HG02763 (cell line): Measurements from ENCODE around the gene ALDH6A1.

Experiments
- ATAC-seq: cut with Tn5 transposase; IDR thresholded peaks from one replicate; pipeline ENCODE4 v1.9.1; 2021; ENCODE audit warnings: mild to moderate bottlenecking, moderate library complexity; ENCODE audit not compliant: unreplicated experiment

The ALDH6A1 gene

GRCh38 chr14:74049876-74050495, 34.3 kb downstream of the ALDH6A1 start:
- no peak for ATAC-seq

DNA sequence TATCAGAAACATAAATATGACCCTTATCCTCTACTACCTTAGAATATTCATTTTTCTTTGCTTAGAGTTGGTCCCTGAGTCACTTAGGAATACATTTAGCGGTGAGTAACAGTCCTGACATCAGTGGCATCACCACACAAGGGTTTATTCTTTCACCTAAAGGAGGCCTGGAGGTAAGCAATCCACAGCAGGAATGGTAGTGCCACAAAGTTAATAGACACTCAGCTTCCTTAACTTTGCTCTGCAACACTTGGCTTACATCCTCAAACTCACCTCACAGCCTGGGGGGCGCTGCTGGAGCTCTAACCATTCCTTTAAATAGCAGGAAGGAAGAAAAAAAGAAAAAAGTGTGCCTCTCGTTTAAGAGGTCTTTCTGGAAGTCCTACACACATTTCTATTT, 36.0 kb downstream of the ALDH6A1 start:
- no peak for ATAC-seq

DNA sequence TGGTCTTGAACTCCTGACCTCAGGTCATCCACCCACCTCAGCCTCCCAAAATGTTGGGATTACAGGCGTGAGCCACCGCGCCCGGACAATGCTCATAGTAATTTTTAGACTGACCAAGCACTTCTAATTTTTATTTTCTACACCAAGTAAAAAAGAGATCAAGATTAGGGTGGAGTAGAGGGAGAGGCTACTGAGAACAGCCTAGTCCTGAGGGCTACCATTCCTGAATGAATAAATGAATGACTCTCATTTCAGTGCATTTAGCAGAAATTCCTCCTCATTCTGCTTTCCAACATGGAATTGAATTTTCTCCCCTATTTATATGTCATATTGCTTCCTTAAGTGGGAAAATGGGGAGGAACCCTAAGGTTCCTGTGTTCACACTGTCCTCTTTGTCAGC, 38.7 kb downstream of the ALDH6A1 start:
- ATAC-seq, result no peak

DNA sequence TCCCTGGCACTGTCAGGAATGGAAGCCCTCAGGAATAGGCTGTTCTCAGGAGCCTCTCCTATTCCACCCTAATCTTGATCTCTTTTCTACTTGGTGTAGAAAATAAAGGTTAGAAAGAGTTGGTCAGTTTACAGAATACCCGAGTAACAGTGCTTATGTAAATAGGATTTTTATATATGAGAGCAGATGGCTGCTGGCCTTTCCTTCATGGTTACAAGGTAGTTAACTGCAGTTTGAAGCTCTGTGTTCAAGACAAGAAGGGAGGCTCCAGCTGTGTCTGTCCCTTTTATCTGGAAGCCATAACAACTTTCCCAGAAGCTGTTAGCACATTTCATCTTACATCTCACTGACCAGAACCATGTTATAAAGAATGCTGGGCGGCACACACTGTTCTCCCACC, 42.0 kb downstream of the ALDH6A1 start:
- no peak for ATAC-seq

DNA sequence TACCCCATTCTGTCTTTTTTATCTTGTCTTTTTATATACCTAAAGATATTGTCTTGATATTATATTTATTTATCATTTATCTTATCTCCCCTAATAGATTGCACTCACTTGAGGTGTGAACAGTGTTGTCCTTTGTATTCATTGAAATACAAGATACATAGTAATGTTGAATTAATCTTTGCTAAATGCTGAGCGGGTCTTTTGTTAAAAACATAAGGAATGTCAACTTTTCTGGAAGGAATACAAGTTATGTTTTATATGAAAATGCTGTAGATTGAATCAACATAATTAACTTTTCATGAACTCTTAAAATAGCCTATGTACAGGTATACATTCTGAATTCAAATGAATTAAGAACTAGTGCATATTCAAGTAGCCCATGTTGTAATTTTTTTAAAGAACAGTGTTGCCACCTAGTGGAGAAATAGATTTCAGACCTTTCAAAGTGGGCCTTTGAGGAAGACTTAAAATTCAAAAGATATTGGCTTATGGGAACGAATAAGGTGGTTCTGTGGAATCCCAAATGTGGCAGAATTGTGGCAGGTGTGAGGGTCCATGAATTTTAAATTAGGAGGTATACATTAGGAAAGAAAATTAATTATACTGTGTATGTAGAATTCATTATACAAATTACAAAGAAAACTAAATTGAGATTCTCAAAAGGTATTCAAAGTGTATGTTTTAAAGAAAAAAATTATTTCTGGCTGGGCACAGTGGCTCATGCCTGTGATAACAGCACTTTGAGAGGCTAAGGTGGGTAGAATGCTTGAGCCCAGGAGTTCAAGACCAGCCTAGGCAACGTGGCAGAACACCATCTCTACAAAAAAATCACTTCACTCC, 46.0 kb downstream of the ALDH6A1 start:
- no peak for ATAC-seq

DNA sequence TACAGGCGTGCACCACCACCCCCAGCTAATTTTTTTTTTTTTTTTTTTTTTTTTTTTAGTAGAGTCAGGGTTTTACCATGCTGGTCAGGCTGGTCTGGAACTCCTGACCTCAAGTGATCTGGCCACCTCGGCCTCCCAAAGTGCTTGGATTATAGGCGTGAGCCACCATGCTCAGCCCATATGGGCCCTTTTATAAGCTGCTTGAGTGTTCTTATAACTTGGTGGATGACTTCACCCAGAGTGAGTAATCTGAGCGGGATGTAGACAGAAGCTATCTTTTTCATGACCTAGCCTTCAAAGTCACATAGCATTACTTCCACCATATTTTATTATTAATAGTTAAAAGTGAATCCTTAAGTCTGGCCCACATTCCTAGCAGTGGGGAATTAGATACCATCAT, 48.7 kb downstream of the ALDH6A1 start:
- ATAC-seq, result no peak

DNA sequence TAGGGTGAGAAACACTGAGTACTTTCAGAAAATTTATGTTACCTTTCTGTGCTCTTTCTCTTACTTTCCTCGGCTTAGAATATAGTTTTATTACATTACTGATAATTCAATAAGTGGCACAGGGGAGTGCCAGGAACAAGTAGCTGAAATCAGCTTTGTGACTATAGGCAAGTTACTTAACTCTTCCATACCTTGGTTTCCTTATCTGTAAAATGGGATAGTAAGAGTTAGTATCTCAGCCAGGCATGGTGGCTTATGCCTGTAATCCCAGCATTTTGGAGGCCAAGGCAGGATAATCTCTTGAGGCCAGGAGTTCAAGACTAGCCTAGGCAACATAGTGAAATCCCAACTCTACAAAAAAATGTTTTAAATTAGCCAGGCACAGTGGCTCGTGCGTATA, 49.7 kb downstream of the ALDH6A1 start:
- ATAC-seq, result no peak

GRCh38 chr14:74029136-74029535, 55.1 kb downstream of the ALDH6A1 start:
- no peak for ATAC-seq

DNA sequence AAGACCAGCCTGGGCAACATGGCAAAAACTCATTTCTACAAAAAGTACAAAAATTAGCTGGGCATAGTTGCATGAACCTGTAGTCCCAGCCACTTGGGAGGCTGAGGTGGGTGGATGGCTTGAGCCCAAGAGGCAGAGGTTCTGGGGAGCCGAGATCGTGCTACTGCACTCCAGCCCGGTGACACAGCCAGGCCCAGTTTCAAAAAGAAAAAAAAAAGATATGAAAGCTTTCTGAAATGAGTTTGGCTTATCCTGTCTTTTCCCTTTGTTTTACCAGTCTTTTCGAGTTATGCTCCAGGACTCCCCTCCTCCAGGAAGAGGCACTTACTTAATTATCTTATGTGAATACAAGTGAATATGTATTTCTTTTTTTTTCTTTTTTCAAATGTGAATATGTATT, 61.9 kb downstream of the ALDH6A1 start:
- no peak for ATAC-seq

DNA sequence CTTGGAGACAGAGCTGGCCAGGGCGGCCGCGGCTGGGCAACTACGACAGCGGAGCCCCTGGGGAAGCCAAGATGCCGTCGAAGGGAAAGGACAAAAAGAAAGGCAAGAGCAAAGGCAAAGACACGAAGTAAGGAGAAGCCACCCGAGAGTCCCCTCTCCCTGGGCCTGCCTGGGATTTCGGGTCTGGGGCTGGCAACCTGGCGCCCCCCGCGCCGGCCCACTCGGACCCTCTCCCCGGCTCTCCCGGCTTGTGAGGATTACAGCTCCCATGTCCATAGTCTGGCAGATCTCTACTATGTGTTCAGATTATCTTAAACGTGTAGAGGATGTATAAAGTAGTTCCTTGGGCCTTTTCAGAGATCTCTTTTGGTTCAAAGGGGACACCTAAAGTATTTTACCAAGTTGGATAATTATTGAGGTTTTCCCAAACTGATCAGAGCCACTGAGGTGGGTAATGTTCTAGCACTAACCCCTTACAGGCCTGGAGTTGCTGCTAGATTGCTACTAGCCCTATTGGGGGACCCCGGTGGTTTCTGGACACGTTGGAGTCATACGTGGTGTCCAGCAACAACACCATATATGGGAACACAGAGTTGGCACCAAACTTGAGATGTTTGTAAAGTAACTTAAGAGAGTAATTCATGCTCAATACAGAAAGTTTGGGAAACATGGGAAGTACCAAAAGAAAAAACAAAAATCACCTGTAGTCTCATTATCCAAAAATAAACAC, 64.7 kb downstream of the ALDH6A1 start:
- peak; percentile 11 for ATAC-seq

GRCh38 chr14:74018586-74019407, 65.5 kb downstream of the ALDH6A1 start, which contains the start of the genes BBOF1 and ENTPD5:
Gene BBOF1 (plus strand): TSS chr14:74019349. CDS start chr14:74019479, 130 bp downstream.
Gene ENTPD5 (minus strand): TSS chr14:74019288. CDS start chr14:73988102, 31,186 bp downstream.
- peak; percentile 85 for ATAC-seq

DNA sequence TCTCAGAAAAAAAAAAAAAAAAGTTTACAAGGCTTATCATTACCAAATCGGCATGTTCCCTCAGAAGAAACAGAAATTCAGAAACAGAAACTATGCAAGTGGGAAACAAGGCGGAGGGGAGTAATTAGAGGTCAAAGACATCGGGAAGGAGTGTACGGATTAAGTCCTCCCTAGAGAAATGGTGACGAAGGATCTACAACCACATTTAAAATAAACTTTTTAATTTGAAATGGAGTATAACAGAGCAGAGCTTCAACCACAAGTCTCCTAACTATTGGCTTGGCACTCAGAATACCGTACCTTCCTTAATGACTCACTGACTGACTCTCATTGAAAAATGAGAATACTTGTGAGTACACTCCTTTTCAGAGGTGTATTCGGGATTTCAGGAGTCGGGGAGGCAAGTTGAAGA, 66.1 kb downstream of the ALDH6A1 start:
- no peak for ATAC-seq

- ATAC-seq, result no peak
These were observed 68.3 kb downstream of the ALDH6A1 start for GRCh38 chr14:74015963-74016362.

GRCh38 chr14:74015176-74015575, 69.1 kb downstream of the ALDH6A1 start:
- no peak for ATAC-seq

- no peak for ATAC-seq
These were observed 70.0 kb downstream of the ALDH6A1 start for GRCh38 chr14:74014299-74014698.

DNA sequence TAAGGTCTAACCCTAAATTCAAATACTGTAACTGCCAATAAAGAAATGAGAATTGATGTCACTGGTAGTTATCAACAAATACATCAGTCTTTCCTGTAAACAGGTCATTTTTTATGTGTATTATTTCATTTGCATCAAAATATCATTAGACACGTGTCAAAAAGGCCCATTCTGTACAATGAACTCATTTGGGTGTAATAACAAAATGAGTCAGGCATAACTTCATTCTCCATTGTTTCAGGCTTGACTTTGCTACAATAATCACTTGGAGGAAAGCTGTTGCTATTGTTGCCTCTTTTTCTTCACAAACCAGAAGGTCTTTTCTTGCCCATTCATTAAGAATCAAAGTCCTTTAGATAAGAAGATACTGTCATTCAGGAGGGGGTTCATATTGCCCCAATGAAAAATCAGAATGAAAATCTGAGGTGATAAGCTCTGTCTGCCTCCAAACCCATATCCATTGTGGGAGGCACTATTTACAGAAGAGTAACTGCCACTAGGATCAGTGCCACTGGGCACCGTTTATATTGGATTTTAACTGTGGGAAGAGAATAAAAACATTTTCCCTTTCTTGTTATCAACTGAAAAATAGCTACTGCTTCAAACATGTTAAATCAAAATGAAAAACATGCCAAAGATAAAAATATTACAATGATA, 75.3 kb downstream of the ALDH6A1 start:
- ATAC-seq, result no peak
